IgD-negative memory B cell (primary cell): ENCODE results near the gene ACSM6. TPM values are rescaled to one million over a fixed set of nuclear protein-coding genes. Genes with fewer than 3 reads are reported as not detected.
A peak's percentile ranks its signal among the peaks of the same experiment; 100 is the strongest.
"Not testable (repeated sequence)": the region's sequence is repeated elsewhere in the genome, so short reads cannot be mapped to it uniquely, and the experiment has no call there.

Experiments
- H3K27ac Mint-ChIP-seq, 3 donors: one replicate each; pipeline ENCODE4 v1.8.0; 2020 to 2022; ENCODE audit warnings: mild to moderate bottlenecking in 3 of 3, mixed read lengths in 3 of 3, moderate library complexity in 1 of 3
- H3K27me3 Mint-ChIP-seq: one replicate; pipeline ENCODE4 v1.8.0; 2021; ENCODE audit warnings: mixed read lengths
- H3K36me3 Mint-ChIP-seq: one replicate; pipeline ENCODE4 v1.8.0; 2020; ENCODE audit warnings: mild to moderate bottlenecking, mixed read lengths
- H3K4me1 Mint-ChIP-seq, 3 donors: one replicate each; pipeline ENCODE4 v1.8.0; 2020 to 2022; ENCODE audit warnings: mixed read lengths in 3 of 3, mild to moderate bottlenecking in 1 of 3
- H3K4me3 Mint-ChIP-seq, 4 donors: one replicate each; pipeline ENCODE4 v1.8.0; 2020 to 2022; ENCODE audit warnings: mild to moderate bottlenecking in 4 of 4, mixed read lengths in 4 of 4, moderate library complexity in 3 of 4
- H3K9me3 Mint-ChIP-seq, 3 donors: one replicate each; pipeline ENCODE4 v1.8.0; 2020 to 2021; ENCODE audit warnings: mixed read lengths in 3 of 3, mild to moderate bottlenecking in 1 of 3
- polyA plus RNA-seq: library from polyadenylated mRNA; unstranded; fragments of 300-500 nt; fragmentation: Illumina TruSeq; gene quantifications from one replicate; pipeline ENCODE4 v1.2.3, GENCODE V29; 2021

Gene ACSM6
- polyA plus RNA-seq, 1 donor from 2014 or later = not detected

DNA sequence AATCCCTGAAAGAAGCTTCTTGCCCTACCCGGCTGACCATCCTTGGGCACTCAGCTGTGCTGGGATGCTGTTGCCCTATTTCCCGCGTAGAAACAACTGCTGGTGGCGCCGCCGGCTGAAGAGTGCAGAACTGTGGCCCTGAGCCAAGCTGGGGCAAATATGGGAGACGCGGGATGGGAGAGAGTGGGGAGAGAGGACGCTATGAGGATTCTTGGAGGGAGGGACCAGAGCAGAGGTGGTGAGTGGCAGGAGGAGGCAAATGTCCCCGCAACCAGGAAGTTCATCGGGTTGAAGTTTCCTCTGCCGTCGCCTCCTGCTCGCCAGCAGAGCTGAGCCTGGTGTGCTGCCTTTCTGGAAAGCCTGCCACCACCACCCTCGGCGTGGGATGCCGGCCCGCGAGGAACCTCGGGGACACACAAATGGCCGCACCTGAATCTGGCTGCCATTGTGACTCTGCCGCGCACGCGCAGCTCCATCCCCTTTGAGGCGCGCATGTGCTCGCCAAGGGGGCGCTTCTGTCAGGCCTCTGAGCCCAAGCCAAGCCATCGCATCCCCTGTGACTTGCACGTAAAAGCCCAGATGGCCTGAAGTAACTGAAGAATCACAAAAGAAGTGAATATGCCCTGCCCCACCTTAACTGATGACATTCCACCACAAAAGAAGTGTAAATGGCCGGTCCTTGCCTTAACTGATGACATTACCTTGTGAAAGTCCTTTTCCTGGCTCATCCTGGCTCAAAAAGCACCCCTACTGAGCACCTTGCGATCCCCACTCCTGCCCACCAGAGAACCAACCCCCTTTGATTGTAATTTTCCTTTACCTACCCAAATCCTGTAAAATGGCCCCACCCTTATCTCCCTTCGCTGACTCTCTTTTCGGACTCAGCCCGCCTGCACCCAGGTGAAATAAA, 36.9 kb downstream of the ACSM6 start:
- not testable (repeated sequence) for H3K27me3 Mint-ChIP-seq, H3K9me3 Mint-ChIP-seq
- H3K36me3 Mint-ChIP-seq = peaks cover 19% of the 10 kb centered on the region
- peak overlapping the region; percentile 85 to 97 (median 94) for H3K4me3 Mint-ChIP-seq
- H3K4me1 Mint-ChIP-seq = peaks cover 10 to 20% (median 14%) of the 10 kb centered on the region in 3 donors
- H3K27ac Mint-ChIP-seq = peak overlapping the region; percentile 70 to 90 (median 88)

DNA sequence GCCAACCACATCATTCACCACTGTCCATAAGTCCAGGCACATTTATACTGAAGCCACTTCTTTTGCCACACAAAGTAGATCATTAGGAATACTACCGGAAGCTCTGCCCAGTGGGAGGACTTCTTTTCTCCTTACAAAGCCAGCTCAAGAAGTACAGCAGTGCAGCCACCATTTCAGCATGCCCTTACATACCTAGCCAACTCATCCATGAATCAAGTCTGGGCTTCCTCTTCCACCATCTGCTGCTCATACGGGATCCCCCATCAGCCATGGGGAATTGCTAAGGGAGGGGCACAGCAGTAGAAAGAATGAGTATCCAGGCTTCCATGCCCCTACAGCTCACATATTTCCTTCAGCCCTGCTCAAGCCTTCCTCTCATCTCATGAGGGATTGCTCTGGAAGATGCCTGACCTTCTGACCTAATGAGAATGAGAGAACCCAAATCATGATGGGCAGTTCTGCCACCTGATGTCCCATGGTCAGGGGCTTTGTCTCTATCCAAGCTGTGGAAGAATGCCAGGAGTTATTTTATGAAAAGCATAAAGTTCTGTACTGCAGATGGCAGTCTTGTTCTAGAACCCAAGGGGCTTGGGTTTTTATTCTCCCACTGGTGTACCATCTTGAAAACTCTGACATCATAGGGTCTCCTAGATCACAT, 39.5 kb downstream of the ACSM6 start:
- H3K4me1 Mint-ChIP-seq = peaks cover 20 to 26% (median 21%) of the 10 kb centered on the region in 3 donors
- H3K36me3 Mint-ChIP-seq = peaks cover 17% of the 10 kb centered on the region
- H3K27me3 Mint-ChIP-seq = no peaks in the 10 kb centered on the region
- peak overlapping the region in 1 of 3 donors; percentile 4 for H3K27ac Mint-ChIP-seq
- no peaks in the 10 kb centered on the region for H3K9me3 Mint-ChIP-seq
- peak overlapping the region in 1 of 4 donors; percentile 50 for H3K4me3 Mint-ChIP-seq

DNA sequence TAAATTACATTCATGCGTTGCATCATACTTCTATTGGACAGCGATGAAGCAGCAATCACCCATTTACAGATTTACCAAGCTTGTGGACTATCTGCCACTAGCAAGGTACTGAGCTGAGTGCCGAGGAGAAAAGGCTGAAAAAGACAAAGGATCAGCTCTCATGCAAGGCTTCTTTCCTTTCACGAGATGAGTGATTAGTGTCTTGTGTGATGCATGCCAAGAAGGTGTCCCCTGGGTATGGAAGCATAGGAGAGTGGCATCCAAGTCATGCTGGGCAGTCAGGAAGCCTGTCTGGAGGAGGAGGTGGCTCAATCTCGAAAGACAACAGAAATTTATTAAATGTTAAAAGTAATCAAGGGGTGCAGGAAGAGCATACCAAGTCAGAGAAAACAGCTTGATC, 40.9 kb downstream of the ACSM6 start:
- H3K9me3 Mint-ChIP-seq = no peaks in the 10 kb centered on the region
- H3K27me3 Mint-ChIP-seq = no peaks in the 10 kb centered on the region
- peaks cover 18 to 26% (median 20%) of the 10 kb centered on the region in 3 donors for H3K4me1 Mint-ChIP-seq
- H3K27ac Mint-ChIP-seq = no peak overlapping the region
- peaks cover 15% of the 10 kb centered on the region for H3K36me3 Mint-ChIP-seq
- H3K4me3 Mint-ChIP-seq = no peak overlapping the region

GRCh38 chr10:95235676-95236067, 41.6 kb downstream of the ACSM6 start:
- Mint-ChIP-seq H3K27ac (peak overlapping the region; percentile 7 to 80 (median 35)), H3K36me3 (peaks cover 20% of the 10 kb centered on the region), H3K27me3 (no peaks in the 10 kb centered on the region), H3K4me3 (peak overlapping the region in 2 of 4 donors; percentile 2 to 58), H3K9me3 (peaks cover 0 to 3% (median 0%) of the 10 kb centered on the region in 3 donors), H3K4me1 (peaks cover 15 to 22% (median 18%) of the 10 kb centered on the region in 3 donors)

GRCh38 chr10:95236068-95236903, 42.2 kb downstream of the ACSM6 start:
- Mint-ChIP-seq H3K36me3 (peaks cover 17% of the 10 kb centered on the region), H3K27ac (peak overlapping the region; percentile 7 to 80 (median 47)), H3K27me3 (no peaks in the 10 kb centered on the region)

DNA sequence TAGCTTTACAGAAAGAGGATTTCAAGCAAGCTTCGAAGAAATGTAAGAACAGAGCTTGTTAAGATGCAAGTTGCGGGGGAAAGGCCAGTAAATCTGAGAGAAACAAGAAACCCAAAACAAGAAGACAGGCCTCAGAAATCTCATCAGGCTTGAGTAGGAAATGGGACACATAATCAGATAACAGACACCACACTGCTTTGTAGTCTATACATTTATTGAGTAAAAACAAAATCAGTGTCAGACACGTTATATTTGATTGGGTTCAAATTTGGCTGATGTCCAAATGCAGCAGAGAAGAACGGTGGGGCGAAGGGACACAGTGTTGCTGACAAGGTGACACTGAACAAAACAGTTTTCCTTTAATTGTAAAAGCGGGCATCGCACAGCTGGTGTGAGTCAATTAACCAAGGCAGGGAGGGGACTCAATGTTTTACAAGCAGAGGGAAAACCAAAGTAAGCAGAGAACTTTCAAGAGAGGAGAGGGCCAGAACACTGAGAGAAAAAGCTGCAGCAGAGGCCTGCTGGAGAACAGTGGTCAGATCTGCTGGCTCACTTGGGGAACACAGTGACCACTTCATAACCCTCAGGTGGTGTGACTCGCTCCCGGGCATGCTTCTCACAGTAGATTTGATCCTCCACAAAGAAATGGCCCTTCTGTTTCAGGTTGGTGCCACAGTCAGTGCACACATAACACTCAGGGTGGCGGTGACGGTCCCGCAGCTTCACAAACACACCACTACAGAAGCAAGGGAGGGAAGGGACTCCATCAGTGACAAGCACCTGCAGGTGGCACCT, 43.5 kb downstream of the ACSM6 start:
- Mint-ChIP-seq H3K27me3 (no peaks in the 10 kb centered on the region), H3K9me3 (peaks cover 0 to 3% (median 0%) of the 10 kb centered on the region in 3 donors), H3K36me3 (peaks cover 17% of the 10 kb centered on the region), H3K4me1 (peaks cover 11 to 14% (median 14%) of the 10 kb centered on the region in 3 donors), H3K4me3 (peak overlapping the region in 1 of 4 donors; percentile 60), H3K27ac (peak overlapping the region; percentile 7 to 86 (median 69))

More at GRCh38 chr10:95236068-95236903, 42.2 kb downstream of the ACSM6 start:
- H3K9me3 Mint-ChIP-seq = peaks cover 0 to 3% (median 0%) of the 10 kb centered on the region in 3 donors
- peaks cover 12 to 16% (median 14%) of the 10 kb centered on the region in 3 donors for H3K4me1 Mint-ChIP-seq
- H3K4me3 Mint-ChIP-seq = peak overlapping the region in 3 of 4 donors; percentile 2 to 58 (median 44)

GRCh38 chr10:95240096-95240495, 46.1 kb downstream of the ACSM6 start:
- H3K9me3 Mint-ChIP-seq, H3K27ac Mint-ChIP-seq, H3K27me3 Mint-ChIP-seq, H3K4me3 Mint-ChIP-seq: not testable (repeated sequence)
- Mint-ChIP-seq H3K36me3 (peaks cover 13% of the 10 kb centered on the region), H3K4me1 (peaks cover 11 to 16% (median 13%) of the 10 kb centered on the region in 3 donors)

DNA sequence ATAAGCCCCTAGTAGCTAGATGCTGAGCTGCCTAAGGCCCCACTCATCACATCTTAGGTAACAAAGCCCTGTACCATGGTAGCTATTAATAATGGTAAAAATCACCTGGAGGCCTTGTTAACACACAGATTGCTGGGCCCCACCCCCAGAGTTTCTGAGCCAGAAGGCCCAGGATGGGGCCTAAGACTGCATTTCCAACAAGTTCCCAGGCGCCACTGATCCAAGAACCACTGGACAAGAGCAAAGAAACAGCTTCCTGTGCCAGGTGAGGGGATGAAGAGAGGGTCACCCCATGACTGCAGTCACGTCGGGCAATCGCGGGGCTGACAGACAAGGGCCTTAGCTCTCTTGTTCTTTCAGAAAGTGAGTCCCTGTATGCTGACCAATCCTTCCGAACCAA, 46.8 kb downstream of the ACSM6 start:
- Mint-ChIP-seq H3K36me3 (peaks cover 13% of the 10 kb centered on the region), H3K4me3 (no peak overlapping the region), H3K27ac (no peak overlapping the region), H3K4me1 (peaks cover 13 to 18% (median 18%) of the 10 kb centered on the region in 3 donors), H3K27me3 (no peaks in the 10 kb centered on the region), H3K9me3 (peaks cover 0 to 3% (median 0%) of the 10 kb centered on the region in 3 donors)

- Mint-ChIP-seq H3K4me3 (no peak overlapping the region), H3K27ac (no peak overlapping the region), H3K4me1 (peaks cover 8 to 12% (median 12%) of the 10 kb centered on the region in 3 donors), H3K27me3 (no peaks in the 10 kb centered on the region), H3K36me3 (peaks cover 11% of the 10 kb centered on the region), H3K9me3 (peaks cover 0 to 3% (median 0%) of the 10 kb centered on the region in 3 donors)
Measured at GRCh38 chr10:95241533-95241932, 47.5 kb downstream of the ACSM6 start.

- H3K4me1 Mint-ChIP-seq = peaks cover 14 to 17% (median 17%) of the 10 kb centered on the region in 3 donors
- peaks cover 0 to 3% (median 0%) of the 10 kb centered on the region in 3 donors for H3K9me3 Mint-ChIP-seq
- H3K27ac Mint-ChIP-seq = no peak overlapping the region
- H3K36me3 Mint-ChIP-seq = peaks cover 8% of the 10 kb centered on the region
- no peaks in the 10 kb centered on the region for H3K27me3 Mint-ChIP-seq
- no peak overlapping the region for H3K4me3 Mint-ChIP-seq
Measured at GRCh38 chr10:95242581-95243317, 48.7 kb downstream of the ACSM6 start.

DNA sequence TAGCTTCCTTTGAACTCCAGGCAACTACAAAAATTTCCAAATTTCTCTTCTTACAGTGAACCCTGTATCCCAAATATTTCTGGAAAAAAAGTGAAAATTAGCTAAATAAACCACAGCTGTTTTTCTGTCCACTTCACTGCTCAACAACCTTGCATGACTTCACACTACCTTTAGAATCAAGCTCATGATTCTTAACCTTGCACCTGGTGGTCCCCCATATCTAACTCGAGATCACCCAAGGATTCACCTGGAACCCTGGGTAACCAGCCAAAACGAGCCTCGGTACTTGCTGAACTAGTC, 49.2 kb downstream of the ACSM6 start:
- Mint-ChIP-seq H3K27me3 (no peaks in the 10 kb centered on the region), H3K4me1 (peaks cover 14 to 22% (median 17%) of the 10 kb centered on the region in 3 donors), H3K9me3 (peaks cover 0 to 3% (median 0%) of the 10 kb centered on the region in 3 donors), H3K36me3 (peaks cover 8% of the 10 kb centered on the region), H3K4me3 (no peak overlapping the region), H3K27ac (no peak overlapping the region)

- Mint-ChIP-seq H3K36me3 (peaks cover 8% of the 10 kb centered on the region), H3K4me3 (no peak overlapping the region), H3K4me1 (peaks cover 14 to 23% (median 17%) of the 10 kb centered on the region in 3 donors), H3K27me3 (no peaks in the 10 kb centered on the region), H3K27ac (no peak overlapping the region), H3K9me3 (peaks cover 0 to 3% (median 1%) of the 10 kb centered on the region in 3 donors)
Measured at GRCh38 chr10:95244152-95244551, 50.1 kb downstream of the ACSM6 start.

DNA sequence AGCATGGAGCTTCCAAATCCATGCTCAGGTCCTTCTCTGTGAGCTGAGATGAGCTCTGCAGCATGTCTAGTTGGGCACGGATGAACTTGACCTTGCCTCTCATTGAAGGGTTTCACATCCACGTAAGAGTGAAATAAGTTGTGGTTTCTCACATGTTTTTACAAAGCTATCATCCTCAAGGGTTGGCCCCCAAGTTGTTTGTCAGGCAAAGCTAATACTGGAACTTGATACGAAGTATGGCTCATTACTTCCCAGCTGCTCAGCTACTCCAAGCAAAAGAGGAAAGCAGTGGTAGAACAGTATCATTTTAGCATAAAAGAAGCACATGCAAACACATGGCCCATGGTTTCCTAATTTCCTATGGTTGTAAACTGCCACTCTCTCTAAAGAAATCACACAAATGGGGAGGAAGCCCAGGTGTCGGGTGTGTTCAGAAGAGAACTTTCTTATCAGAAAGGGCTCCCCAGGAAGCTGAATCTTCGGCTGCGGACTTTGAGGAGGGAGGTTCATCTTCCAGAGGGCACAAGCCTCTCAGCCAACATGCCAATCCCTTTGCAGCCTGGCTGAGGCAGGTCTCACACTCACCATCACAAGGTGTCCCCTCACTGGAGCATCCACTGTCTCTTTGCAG, 51.5 kb downstream of the ACSM6 start:
- Mint-ChIP-seq H3K27ac (peak overlapping the region in 1 of 3 donors; percentile 56), H3K9me3 (peaks cover 0 to 1% (median 0%) of the 10 kb centered on the region in 3 donors), H3K27me3 (no peaks in the 10 kb centered on the region), H3K4me3 (peak overlapping the region in 1 of 4 donors; percentile 81), H3K36me3 (peaks cover 3% of the 10 kb centered on the region), H3K4me1 (peaks cover 16 to 23% (median 18%) of the 10 kb centered on the region in 3 donors)
